Activated CD4-positive, alpha-beta T cell treated with anti-CD3 and anti-CD28 coated beads, Interleukin-2, amount 50 U/mL, for 4 hours (primary cell): ENCODE results near the gene RAB9A.
"Not testable (repeated sequence)": the region's sequence is repeated elsewhere in the genome, so short reads cannot be mapped to it uniquely, and the experiment has no call there.

Experiments used
- DNase-seq, 2 experiments: peaks; one replicate each; pipeline ENCODE4 v3.0.0-alpha.2; 2020

Gene RAB9A

DNA sequence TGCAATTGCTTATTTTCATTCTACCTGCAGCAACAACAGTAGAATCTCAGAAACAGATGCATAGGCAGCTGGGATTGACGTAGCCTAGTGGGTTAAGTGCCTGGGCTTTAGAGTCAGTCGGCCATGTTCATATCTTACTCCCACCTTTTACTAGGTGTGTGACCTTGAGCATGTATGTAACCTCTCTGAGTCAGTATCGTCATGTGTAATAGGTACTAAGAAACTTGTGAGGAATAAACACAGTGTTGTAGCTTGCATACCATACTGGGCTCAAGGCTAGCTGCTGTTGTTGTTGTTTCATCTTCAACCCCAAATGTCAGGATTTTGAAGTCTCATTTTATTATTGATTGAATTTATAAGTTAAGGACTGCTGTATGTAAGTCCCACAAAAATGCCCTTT is 14.2 kb downstream of the RAB9A start:
- DNase-seq, result no peak

DNA sequence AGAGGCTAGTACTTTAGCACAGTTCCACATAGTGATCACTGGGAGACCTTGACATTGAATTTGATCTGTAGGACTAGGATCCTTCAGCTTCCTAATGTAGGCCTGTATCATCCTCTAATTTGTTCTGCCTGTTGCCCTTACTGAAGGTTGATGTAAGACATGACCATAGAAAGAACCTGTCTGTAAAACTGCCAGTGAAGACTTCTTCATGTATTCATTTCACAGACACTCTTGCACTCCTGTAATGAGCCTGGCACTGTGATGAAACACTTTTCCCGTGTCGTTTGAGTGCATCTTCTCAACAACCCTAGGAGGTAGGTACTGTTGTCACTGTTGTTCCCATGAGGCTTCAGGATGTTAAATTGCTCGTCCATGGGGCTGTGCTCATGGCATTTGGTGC is 14.7 kb downstream of the RAB9A start:
- no peak for DNase-seq

DNA sequence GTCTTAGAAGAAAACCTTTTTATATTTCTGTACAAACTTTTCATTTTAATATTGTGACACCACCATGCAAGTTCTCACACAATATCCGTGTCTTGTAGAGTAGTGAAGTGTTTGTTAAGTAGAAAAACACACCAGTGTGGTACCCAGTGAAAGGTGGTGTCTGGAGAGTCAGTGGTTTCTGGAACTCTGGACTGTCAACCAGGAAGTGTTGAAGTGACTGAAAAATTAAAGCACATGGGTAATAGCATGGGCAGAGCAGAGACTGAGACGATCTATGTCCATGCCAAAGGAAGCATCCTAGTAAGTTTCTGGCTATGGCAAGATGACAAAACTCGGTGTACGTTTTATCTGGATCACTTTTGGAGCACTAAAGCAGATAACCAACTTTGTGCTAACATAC is 22.2 kb downstream of the RAB9A start:
- no peak for DNase-seq

DNA sequence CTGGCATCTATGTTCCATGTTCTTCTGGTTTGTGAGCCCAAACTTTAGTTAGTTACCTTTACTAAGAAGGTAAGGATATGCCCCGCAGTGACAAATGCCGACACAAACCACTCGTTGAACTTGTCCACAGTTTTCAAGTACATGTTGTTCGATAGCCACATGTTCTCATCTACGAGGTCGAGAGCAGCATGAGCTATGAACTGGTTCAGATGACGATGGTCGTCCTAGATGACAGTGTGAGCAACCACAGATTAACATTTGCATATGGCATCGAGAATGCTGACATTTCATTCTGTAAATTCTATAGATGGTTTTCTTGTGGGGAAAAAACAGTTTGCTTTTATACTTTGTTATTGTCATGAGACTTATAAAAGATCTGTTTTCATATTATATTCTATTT is 27.5 kb downstream of the RAB9A start:
- no peak for DNase-seq

DNA sequence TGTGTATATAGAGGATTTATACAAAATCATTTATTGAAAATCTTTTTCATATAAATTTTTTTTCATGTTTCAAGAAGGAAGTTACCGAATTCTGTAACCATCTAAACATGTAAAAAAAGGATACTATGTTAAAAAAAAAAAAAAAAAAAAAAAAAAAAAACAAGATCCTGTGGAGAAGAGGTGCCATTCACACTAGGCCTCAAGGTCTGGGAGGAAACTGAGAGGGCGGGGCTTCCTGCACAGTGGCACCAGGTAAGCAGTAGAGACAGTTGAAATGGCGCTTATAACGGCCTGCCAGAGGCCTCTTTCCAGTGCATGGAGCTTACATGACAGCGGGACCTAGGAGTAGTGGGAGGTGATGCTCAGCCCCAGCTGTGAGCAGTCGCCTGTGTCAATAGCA is 28.0 kb downstream of the RAB9A start:
- peak; percentile 9 to 12 for DNase-seq

DNA sequence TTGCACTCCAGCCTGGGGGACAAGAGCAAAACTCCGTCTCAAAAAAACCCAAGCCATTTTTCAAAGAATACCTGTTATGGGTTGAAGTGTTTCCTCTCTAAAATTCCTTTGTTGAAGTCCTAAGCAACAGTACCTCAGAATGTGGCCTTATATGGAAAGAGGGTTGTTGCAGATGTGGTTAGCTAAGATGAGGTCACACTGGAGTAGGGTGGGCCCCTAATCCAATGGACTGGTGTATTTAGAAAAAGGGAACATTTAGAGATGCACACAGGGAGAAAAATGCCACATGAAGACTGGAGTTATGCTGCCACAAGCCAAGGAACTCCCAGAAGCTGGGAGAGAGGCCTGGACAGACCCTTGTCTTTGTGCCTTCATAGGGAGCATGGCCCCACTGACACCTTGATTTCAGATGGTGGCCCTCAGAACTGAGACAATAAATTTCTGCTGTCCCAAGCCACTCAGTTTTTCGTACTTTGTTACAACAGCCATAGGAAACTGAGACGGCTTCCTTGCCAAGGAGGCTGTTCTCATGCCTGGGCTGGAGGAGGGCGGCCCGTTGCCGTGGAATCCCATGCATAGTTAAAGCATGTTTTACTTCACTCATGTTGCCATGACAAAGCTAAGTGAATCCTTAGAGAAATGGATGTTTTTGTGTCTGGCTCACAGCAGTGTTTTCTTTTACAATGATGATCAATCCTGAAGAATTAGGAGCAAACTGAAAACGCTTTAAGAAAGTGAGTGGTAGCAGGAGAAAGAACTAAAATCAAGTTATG is 29.0 kb downstream of the RAB9A start:
- no peak for DNase-seq

DNA sequence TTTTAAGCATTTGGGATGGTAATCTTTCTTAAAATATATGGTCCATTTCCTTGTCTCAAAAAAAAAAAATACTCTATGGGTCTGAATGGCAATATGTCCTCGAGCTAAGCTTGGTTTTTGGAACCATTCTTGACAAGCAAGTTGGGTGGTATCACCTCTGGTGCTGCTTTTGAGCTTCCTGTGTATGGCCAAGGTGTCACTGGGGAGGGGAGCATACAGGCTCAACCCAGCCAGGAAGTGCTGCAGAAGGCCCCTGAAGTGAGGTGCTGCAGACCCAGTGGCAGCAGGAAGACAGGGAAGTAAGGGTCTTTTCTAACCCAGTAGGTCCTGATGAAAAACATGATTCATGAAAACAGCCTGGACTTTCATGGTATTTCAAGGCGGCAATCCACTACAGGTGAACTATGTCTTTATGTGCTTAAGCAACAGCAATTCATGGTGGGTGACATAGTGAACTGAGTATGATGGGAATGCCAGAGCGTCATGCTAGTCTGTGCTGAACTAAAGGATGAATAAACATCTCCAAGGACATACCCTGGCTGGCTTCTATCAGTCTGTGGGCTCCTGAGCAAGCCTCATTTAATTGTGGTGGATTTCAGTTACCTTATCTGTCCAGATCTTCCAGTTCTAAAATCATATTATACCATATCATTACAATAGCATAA is 30.4 kb downstream of the RAB9A start:
- DNase-seq, result no peak

DNA sequence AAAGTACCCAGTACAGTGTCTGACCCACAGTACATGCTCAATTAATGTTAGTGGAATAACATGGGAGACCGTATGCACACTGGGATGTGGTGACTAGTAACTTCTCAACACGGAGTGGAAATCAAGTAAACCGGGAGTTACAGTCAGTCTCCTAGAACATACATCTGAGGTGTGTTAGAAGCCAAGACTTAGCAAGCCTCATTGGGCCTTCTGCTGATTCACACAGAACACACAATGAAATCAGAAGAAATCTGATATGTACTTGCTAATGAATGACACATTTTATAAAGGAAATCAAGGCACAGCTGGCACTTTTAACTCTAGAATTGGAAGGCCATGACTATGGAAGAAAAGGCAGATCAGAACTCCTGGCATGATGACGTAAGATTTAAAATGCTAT is 32.4 kb downstream of the RAB9A start:
- DNase-seq, result no peak

DNA sequence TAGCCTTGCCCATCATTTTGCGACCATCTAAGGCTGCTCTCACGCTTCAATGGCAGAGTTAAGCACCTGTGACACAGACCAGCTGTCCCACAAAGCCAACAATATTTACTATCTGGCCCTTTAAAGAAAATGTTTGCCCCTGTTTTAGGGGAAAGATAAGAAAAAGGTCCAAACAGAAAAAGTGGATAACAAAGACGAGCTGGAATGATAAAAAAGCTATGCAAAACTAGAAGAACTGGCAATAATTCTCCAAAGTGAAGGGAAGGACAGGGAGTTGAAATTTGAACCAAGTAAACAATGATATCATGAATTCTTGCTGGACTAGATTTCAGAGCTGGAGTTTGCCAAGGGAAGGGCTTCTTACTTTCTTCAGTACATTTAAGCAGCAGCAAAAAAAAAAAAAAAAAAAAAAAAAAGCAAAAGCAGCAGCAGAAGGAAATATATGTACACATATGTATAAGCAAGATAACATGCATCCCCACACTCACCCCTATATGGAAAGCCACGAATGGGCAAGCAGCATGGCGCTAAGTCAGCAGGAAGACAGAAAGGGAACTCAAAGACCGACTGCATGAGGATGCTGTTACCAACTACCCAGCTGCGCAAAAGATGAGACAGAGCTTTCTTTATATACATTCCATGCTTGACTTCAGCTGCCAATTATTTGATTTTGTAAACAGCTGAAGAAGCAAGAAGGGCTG is 33.0 kb downstream of the RAB9A start:
- no peak for DNase-seq

DNA sequence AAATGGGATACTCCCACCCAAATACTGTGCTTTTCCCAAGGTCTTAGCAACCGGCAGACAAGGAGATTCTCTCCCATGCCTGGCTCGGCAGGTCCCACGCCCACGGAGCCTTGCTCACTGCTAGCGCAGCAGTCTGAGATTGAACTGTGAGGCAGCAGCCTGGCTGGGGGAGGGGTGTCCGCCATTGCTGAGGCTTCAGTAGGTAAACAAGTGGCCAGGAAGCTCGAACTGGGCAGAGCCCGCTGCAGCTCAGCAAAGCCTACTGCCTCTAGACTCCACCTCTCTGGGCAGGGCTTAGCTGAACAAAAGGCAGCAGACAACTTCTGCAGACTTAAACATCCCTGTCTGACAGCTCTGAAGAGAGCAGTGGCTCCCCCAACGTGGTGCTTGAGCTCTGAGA is 36.0 kb downstream of the RAB9A start:
- peak; percentile 26 to 35 for DNase-seq

DNA sequence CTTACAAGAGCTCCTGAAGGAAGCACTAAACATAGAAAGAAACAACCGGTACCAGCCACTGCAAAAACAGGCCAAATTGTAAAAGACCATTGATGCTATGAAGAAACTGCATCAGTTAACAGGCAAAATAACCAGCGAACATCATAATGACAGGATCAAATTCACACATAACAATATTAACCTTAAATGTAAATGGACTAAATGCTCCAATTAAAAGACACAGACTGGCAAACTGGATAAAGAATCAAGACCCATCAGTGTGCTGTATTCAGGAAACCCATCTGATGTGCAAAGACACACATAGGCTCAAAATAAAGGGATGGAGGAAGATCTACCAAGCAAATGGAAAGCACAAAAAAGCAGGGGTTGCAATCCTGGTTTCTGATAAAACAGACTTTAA is 37.7 kb downstream of the RAB9A start:
- not testable (repeated sequence) for DNase-seq

DNA sequence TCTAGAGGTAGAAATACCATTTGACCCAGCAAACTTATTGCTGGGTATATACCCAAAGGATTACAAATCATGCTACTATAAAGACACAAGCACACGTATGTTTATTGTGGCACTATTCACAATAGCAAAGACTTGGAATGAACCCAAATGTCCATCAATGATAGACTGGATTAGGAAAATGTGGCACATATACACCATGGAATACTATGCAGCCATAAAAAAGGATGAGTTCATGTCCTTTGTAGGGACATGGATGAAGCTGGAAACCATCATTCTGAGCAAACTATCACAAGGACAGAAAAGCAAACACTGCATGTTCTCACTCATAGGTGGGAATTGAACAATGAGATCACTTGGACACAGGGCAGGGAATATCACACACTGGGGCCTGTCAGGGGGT is 41.6 kb downstream of the RAB9A start:
- not testable (repeated sequence) for DNase-seq

DNA sequence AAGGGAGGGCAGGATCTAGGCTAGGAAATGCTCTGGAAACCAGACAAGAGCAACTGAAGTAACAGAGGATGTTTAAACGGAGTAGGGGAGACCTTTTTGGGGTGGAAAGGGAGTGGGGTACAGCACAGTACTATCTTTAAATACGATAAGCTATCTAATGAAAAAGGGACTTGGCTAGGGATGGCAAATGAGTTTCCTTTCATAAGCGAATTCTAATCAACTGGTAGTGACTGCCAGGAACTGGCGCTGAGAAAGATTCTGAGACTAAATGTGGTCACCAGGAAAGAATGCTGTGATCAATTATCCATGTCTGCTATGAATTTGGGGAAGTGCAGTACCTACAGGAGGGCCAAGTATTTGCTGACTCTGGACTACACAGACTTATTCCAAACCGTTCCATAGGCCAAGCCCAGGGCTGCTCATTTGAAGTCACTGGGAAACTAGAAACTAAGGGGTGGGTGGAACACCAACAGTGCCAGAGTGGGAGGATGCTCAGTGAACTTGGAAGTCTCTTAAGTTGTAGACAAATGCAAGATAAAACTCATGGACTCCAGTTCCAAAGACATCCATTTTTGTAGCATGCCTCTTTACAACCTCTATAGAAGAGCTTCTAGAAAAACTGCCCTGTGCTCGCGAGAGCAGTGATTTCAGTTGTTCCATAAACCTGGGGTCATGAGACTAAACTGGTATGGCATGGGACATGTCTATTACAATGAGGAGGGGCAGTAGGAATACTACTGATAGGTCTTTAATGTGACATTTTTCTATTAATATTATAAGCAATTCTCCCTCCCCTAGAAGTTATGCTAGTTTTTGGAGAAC is 43.5 kb downstream of the RAB9A start:
- DNase-seq, result no peak

DNA sequence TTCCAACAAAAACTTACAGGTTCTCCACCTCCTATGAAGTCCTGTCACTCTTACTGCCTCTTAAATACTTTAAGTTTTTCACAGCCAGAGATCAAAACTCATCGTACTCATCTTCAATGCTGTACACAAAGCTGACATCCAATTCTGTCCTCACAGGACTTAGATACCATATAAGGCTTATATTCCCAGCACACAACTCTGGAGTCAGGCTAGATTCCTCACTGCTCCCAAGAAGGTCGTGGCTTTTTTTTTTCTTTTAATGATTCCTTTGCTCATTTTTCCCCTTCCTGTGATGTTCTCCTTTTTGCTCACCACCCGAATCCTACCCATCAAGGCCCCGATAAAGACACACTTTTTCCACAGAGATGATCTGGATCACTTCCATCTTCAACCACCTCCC is 44.6 kb downstream of the RAB9A start:
- no peak for DNase-seq

DNA sequence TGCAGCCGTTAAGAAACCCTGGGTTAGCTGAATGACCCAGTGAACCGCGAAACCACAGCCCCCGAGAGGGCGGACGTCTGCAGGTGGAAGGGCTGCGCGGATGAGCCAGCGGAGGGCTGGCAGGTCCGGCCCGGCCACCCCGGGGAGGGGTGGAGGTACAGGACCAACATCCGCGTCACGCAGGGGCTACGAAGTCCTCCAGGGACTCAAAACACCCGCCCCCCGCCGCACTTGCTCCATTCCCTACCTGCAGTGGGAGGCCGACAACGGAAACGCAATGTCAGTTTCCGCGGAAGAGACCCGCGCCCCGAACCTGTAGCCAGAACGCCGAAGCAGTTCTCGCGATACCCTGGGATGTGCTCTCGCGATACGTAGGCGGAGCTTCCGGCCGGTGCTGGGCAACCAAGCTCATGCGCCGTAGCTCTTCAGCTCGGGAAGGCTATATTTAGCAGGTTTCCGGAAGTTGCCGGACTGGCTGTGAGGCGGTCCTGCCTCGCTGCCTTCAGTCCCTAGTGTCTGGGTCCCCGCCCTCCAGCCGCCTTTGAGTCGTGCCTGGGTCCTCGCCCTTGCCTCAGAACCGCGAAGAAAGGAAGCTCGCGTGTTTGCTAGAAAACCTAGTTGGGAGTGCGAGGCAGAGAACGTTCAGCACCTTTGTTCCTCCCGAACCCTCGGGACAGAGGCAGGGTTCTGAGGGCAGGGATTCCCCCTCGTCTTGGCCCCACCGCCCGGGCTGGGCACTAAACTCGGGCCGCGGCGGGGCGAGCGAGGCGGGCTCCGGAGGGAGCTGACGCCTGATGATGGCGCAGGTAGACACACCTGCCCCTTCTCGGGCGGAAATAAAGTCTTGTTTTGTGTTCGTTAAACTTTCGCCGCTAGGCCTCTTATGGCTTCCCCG is 45.6 kb downstream of the RAB9A start, which contains the start of the genes OFD1 and TRAPPC2:
TSS of gene OFD1 (plus strand) at position 471 of the 895 bp plus-strand sequence. CDS start at position 795, 324 bp downstream.
TSS of gene TRAPPC2 (minus strand) at position 343 of the 895 bp plus-strand sequence. CDS start 14,657 bp downstream, outside the sequence.
- peak; percentile 83 to 86 for DNase-seq

DNA sequence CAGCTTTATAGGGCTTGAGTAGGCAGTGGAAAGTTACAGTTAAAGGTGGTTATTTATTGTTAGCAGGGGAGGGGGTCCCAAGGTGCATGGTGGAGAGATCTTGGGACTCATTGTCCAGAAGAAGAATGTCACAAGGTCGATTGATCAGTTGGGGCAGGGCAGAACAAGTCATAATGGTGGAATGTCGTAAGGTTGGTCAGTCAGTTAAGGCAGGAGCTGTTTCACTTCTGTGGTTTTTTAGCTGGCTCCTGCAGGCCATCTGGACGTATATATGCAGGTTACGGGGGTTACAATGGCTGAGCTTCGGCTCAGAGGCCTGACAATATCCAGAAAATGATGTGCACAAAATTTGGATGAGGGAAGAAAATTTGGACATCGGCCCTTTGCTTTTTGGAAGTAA is 52.8 kb downstream of the RAB9A start:
- no peak for DNase-seq

DNA sequence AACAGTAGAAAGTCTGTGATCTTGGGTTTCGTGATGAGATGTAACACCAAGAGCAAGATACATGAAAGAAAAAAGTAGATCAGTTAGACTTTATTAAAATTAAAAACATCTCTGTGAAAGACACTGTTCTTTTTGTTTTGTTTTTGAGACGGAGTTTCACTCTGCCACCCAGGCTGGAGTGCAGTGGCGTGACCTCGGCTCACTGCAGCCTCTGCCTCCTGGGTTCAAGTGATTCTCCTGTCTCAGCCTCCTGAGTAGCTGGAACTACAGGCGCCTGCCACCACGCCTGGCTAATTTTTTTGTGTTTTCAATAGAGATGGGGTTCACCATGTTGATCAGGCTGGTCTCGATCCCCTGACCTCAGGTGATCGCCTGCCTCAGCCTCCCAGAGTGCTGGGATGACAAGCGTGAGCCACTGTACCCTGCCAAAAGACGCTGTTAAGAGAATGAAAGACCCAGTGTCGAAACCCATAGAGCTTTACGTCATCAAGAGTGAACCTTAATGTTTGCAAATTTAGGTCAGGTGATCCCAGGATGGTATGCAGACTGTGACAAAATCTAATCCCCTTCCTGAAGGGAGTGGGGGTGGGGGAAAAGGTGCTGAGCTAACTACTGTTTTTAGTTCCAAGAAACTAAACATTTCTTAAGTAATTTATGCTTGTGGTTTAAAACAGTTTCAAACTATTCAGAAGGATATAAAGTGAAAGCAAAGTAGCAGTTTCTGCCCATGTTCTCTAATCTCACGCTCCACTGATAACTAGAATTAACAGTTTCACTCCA is 53.7 kb downstream of the RAB9A start:
- DNase-seq, result peak; percentile 36 to 38

DNA sequence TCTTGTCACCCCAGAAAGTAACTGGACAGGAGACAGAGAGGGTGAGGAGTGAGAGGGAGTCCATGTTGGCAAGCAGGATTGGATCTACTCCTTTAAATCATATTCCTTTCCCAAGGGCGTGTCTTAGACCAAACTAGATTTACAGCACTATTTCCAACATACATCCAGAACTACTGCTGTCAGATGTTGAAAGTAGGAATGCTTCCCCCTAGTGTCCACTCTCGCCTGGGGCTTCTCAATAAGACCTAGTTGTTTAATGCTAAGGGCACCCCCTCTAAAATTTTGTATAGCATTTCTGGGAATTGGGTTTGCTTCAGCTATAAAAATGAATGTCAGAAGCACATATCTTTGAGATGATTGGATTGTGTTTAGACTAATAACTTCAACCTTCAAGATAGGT is 58.9 kb downstream of the RAB9A start:
- peak; percentile 17 to 19 for DNase-seq

DNA sequence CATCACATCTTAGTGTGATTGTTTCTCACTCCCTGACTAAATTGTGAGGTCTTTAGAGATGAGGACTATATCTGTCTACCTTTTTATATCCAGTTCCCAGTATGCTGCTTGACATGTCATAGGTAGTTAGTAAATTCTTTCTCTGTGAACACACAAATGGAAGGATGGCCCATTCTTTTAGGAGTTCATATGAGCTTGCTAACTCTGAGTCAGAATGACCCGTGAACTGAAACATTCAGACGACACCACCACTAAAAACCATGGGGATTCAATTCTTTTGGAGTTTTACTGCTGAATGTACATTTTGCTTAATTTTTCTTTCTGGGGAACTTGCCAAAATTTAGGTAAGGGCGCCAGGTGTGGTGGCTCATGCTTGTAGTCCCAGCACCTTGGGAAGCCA is 59.6 kb downstream of the RAB9A start:
- no peak for DNase-seq

DNA sequence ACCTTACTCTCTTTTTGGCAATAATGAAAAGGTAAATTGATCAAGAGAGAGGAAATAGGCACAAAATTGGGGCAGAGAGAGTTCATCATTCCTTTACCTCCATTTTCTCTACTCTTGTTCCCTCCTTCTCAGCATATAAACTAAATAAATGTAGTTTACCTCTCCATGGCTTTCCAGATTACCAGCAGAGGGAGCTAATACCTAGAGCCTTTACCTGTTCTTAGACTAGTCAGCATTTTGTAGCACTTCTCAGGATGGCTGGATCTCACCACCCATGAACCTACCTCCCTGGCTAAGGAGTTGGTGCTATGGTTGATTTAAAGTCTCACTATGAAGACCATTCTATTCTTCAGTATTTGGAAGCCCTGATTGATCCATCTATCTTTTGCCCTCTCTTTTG is 61.3 kb downstream of the RAB9A start:
- DNase-seq, result no peak

DNA sequence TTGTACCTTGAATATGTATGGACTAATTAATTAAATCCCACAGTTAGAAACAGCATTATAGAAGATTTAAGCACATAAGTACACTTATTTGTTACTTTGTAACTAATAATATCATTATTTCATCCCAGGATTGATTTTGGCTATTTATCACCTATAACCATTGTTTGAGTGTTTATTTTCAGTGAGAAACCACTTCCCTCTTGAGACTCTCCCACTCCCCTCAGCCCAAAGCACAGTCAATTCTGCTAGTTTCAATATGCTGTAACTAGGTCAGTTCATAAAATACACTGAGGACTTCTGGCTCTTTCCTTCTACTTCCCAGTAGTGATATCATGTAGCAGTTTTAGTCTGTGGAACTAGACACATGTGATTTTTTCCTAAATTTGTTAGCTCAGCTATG is 61.9 kb downstream of the RAB9A start:
- DNase-seq, result no peak
